ENCODE data around the gene MYO1B. TPM values are rescaled to one million over a fixed set of nuclear protein-coding genes. Genes with fewer than 3 reads are reported as not detected.

The MYO1B gene
- total and polyA plus RNA-seq, 2 of the 8 experiments (the other 6 are each of a cell fraction or from before 2014, with no cell fraction given) = 15.5 to 61.2 TPM

GRCh38 chr2:191335875-191336464 lies 90.8 kb downstream of the MYO1B start:
- Histone ChIP-seq H3K56ac (replicated peaks; ENCODE audit: insufficient read length, low read depth, low read length) (no peak overlapping the region), H3K4me3 (ENCODE audit: extremely low read depth in 1 of 4, insufficient read depth in 2 of 4, low read depth in 3 of 4, low read length in 4 of 4) (no peak overlapping the region), H2AFZ (ENCODE audit: low read length) (no peak overlapping the region), H3K27ac (ENCODE audit: low read depth, low read length) (no peak overlapping the region), H3K4me1 (replicated peaks in 1 of 4; ENCODE audit: control insufficient read depth in 3 of 4, insufficient read depth in 4 of 4, low read length in 3 of 4) (peaks cover 0 to 3% (median 0%) of the 10 kb centered on the region in 4 experiments; a peak in 1 of 7 replicates), H4K8ac (ENCODE audit: extremely low read depth, insufficient read depth, low read length) (no peak overlapping the region), H3K4ac (replicated peaks; ENCODE audit: insufficient read length, low read depth, low read length) (no peak overlapping the region), H2BK12ac (ENCODE audit: low read depth, low read length) (no peak overlapping the region), H2BK5ac (ENCODE audit: low read depth, low read length) (no peak overlapping the region), H3K23ac (ENCODE audit: insufficient read length) (no peak overlapping the region), H2BK20ac (ENCODE audit: low read length) (no peak overlapping the region), H3K79me2 (ENCODE audit: control insufficient read depth in 1 of 2, insufficient read depth in 2 of 2, low read length in 2 of 2) (0 out of 4 replicates have a peak, but pooled peaks cover 0 to 9% of the 10 kb centered on the region in 2 experiments), H2AK5ac (ENCODE audit: low read depth, low read length) (no peak overlapping the region), H3K4me2 (ENCODE audit: insufficient read depth in 1 of 2, low read depth in 2 of 2, low read length in 2 of 2) (no peak overlapping the region), H3K36me3 (ENCODE audit: control insufficient read depth in 2 of 4, insufficient read depth in 4 of 4, low read length in 3 of 4) (peaks cover 0 to 5% (median 3%) of the 10 kb centered on the region in 4 experiments; a peak in 4 of 8 replicates), H3K27me3 (replicated peaks in 1 of 4; ENCODE audit: control insufficient read depth in 3 of 4, extremely low read depth in 1 of 4, insufficient read depth in 3 of 4, low read length in 3 of 4) (no peaks in the 10 kb centered on the region), H2BK15ac (ENCODE audit: low read length) (no peak overlapping the region), H2BK120ac (replicated peaks; ENCODE audit: low read depth, low read length) (no peak overlapping the region), H3K9me3 (ENCODE audit: insufficient read depth in 2 of 2, low read depth in 1 of 2, low read length in 1 of 2) (no peaks in the 10 kb centered on the region), H4K91ac (replicated peaks; ENCODE audit: insufficient read length, low read length) (no peak overlapping the region), H4K20me1 (replicated peaks in 1 of 2; ENCODE audit: control insufficient read depth in 1 of 2, insufficient read depth in 2 of 2, low read length in 2 of 2) (no peaks in the 10 kb centered on the region), H4K5ac (ENCODE audit: insufficient read length, low read depth, low read length) (no peak overlapping the region), H3K18ac (ENCODE audit: extremely low read depth, low read length) (no peak overlapping the region), H3K14ac (ENCODE audit: insufficient read length) (no peak overlapping the region), H3K79me1 (ENCODE audit: low read depth, low read length) (no peaks in the 10 kb centered on the region; the same call in 1 of the 2 replicates), H3K23me2 (ENCODE audit: low read depth, low read length) (no peaks in the 10 kb centered on the region), H3K9ac (replicated peaks in 1 of 4; ENCODE audit: extremely low read depth in 1 of 4, low read depth in 3 of 4, low read length in 3 of 4) (no peak overlapping the region)
- 100% methylated on average over 3 of the region's 3 CpGs; no CpG with 5 or more reads in 1 of the 2 experiments for WGBS, 2 experiments (ENCODE audit: extremely low coverage in 1 of 2, insufficient coverage in 1 of 2, insufficient read length in 1 of 2, insufficient replicate concordance in 2 of 2, low coverage in 1 of 2, low lambda C conversion rate in 2 of 2, missing lambda C conversion rate in 1 of 2)
- FAIRE-seq (no peak), DNase-seq (ENCODE audit: low read depth in 1 of 2, low spot score in 2 of 2) (no peak)
- POLR2A ChIA-PET (ENCODE audit: partially characterized antibody) = interaction anchor here (0.6 to 1.6 kb wide), 2 partner anchors 13 to 200 kb away, joined by 3 read pairs; no protein-coding TSS in a partner anchor
- CTCF ChIA-PET (ENCODE audit: partially characterized antibody) = no interaction called here
- TF ChIP-seq RFX5 (IDR thresholded peaks at IDR 0.05; ENCODE audit: borderline replicate concordance, low read depth, low read length) (no peak), SIRT6 (IDR thresholded peaks at IDR 0.05; ENCODE audit: low read length) (no peak), PHF8 (conservative IDR thresholded peaks at IDR 0.05; ENCODE audit: low read depth, low read length) (no peak), GTF2F1 (IDR thresholded peaks at IDR 0.05; ENCODE audit: borderline replicate concordance, low read depth, low read length) (no peak), CREB1 (IDR thresholded peaks at IDR 0.05) (no peak), RAD21 (IDR thresholded peaks at IDR 0.05 in 1 of 2, conservative IDR thresholded peaks at IDR 0.05 in 1 of 2; ENCODE audit: low read depth in 2 of 2, low read length in 2 of 2) (no peak), POLR2AphosphoS5 (IDR thresholded peaks at IDR 0.05; ENCODE audit: low read depth, low read length) (no peak), CBX5 (IDR thresholded peaks at IDR 0.05; ENCODE audit: low read depth, low read length) (no peak), SUZ12 (IDR thresholded peaks at IDR 0.05; ENCODE audit: low read length) (no peak), CTBP2 (IDR thresholded peaks at IDR 0.05; ENCODE audit: borderline replicate concordance, insufficient read depth, insufficient read length, low read length) (no peak)
- TF ChIP-seq, protein P1, sequence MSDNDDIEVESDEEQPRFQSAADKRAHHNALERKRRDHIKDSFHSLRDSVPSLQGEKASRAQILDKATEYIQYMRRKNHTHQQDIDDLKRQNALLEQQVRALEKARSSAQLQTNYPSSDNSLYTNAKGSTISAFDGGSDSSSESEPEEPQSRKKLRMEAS (IDR thresholded peaks at IDR 0.05) = no peak
- TF ChIP-seq, protein P2, sequence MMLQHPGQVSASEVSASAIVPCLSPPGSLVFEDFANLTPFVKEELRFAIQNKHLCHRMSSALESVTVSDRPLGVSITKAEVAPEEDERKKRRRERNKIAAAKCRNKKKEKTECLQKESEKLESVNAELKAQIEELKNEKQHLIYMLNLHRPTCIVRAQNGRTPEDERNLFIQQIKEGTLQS (IDR thresholded peaks at IDR 0.05; ENCODE audit: insufficient read depth, low read depth, low read length) = no peak

Measured in H1 (cell line).